Amygdala (tissue), 56 donors: ENCODE data around the gene RYR2.

Experiments used
- DNase-seq, 56 donors: peaks; one replicate each; lab custom pipeline; 2025; lab: John Stamatoyannopoulos, UW

The RYR2 gene

GRCh38 chr1:237398751-237399150 lies 356.8 kb downstream of the RYR2 start:
- DNase-seq = no peak

- no peak for DNase-seq
Measured at GRCh38 chr1:237405912-237406311, 363.9 kb downstream of the RYR2 start.

GRCh38 chr1:237411621-237412020 lies 369.6 kb downstream of the RYR2 start:
- DNase-seq = no peak

- no peak for DNase-seq
Measured at GRCh38 chr1:237416924-237417655, 375.1 kb downstream of the RYR2 start.

GRCh38 chr1:237428809-237429208 lies 386.8 kb downstream of the RYR2 start:
- DNase-seq = no peak

GRCh38 chr1:237429252-237429651 lies 387.3 kb downstream of the RYR2 start:
- DNase-seq = no peak

- no peak for DNase-seq
Measured at GRCh38 chr1:237431448-237431847, 389.5 kb downstream of the RYR2 start.

- no peak for DNase-seq
Measured at GRCh38 chr1:237440346-237440745, 398.4 kb downstream of the RYR2 start.

- no peak for DNase-seq
Measured at GRCh38 chr1:237444120-237444790, 402.3 kb downstream of the RYR2 start.

GRCh38 chr1:237448042-237448441 lies 406.1 kb downstream of the RYR2 start:
- no peak for DNase-seq

GRCh38 chr1:237457573-237457972 lies 415.6 kb downstream of the RYR2 start:
- DNase-seq = no peak

GRCh38 chr1:237467320-237467719 lies 425.3 kb downstream of the RYR2 start:
- DNase-seq = no peak

- DNase-seq = no peak
Measured at GRCh38 chr1:237470712-237471338, 428.8 kb downstream of the RYR2 start.

GRCh38 chr1:237471377-237471776 lies 429.4 kb downstream of the RYR2 start:
- DNase-seq = no peak

- no peak for DNase-seq
Measured at GRCh38 chr1:237471956-237472355, 430.0 kb downstream of the RYR2 start.

GRCh38 chr1:237473854-237474253 lies 431.9 kb downstream of the RYR2 start:
- DNase-seq = no peak

GRCh38 chr1:237478082-237478481 lies 436.1 kb downstream of the RYR2 start:
- DNase-seq = no peak

- no peak for DNase-seq
Measured at GRCh38 chr1:237478842-237479241, 436.9 kb downstream of the RYR2 start.

- no peak for DNase-seq
Measured at GRCh38 chr1:237482777-237483176, 440.8 kb downstream of the RYR2 start.

GRCh38 chr1:237492359-237492758 lies 450.4 kb downstream of the RYR2 start:
- DNase-seq = no peak

GRCh38 chr1:237500566-237500965 lies 458.6 kb downstream of the RYR2 start:
- DNase-seq = no peak

- DNase-seq = no peak
Measured at GRCh38 chr1:237503292-237503691, 461.3 kb downstream of the RYR2 start.
